Stomach (tissue), 4 donors: Measurements from ENCODE around the gene GC.

Source experiments
- POLR2AphosphoS5 ChIP-seq, 3 donors: sonication (generic); formaldehyde crosslinking; IDR thresholded peaks; one replicate each; pipeline ENCODE4 v1.6.1; 2016; ENCODE audit warnings: antibody characterized with exemption in 3 of 3
- TF ChIP-seq, protein P1 (sequence below), 7 experiments: fragments of 450-650 bp in 4 of 7; fragments of 200-600 bp in 3 of 7; sonication (generic) in 3 of 7; IDR thresholded peaks; one replicate each; pipeline ENCODE4 v1.5.1; 2016 to 2019; ENCODE audit warnings: antibody characterized with exemption in 7 of 7, control low read depth in 2 of 7, mild to moderate bottlenecking in 1 of 7

DNA sequence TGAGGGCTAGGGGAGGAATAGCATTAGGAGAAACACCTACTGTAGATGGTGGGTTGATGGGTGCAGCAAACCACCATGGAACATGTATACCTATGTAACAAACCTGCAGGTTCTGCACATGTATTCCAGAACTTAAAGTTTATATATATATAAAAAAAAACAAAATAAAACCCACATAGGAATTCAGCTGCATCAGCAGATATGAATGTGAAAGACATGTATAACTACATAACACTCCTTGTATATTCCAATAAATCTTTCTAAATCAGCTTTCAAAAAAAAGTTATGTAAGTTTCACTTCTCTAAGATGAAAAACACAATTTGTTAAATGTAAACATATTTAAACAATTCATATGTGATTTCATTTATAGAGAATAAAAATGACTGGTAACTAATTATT, 6.0 kb downstream of the GC start:
- TF ChIP-seq, protein P1, sequence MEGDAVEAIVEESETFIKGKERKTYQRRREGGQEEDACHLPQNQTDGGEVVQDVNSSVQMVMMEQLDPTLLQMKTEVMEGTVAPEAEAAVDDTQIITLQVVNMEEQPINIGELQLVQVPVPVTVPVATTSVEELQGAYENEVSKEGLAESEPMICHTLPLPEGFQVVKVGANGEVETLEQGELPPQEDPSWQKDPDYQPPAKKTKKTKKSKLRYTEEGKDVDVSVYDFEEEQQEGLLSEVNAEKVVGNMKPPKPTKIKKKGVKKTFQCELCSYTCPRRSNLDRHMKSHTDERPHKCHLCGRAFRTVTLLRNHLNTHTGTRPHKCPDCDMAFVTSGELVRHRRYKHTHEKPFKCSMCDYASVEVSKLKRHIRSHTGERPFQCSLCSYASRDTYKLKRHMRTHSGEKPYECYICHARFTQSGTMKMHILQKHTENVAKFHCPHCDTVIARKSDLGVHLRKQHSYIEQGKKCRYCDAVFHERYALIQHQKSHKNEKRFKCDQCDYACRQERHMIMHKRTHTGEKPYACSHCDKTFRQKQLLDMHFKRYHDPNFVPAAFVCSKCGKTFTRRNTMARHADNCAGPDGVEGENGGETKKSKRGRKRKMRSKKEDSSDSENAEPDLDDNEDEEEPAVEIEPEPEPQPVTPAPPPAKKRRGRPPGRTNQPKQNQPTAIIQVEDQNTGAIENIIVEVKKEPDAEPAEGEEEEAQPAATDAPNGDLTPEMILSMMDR (IDR thresholded peaks at IDR 0.05), result no peak
- no peak for TF ChIP-seq POLR2AphosphoS5 (IDR thresholded peaks at IDR 0.05)
